Effector memory CD8-positive, alpha-beta T cell (primary cell): ENCODE measurements around the gene CFAP70.
A peak's percentile ranks its signal among the peaks of the same experiment; 100 is the strongest.

Source experiments
- ATAC-seq: fragments of 150-1000 bp; cut with Tn5 transposase; replicated peaks from 2 replicates; pipeline ENCODE4 v1.10.0; 2021; ENCODE audit warnings: mild to moderate bottlenecking, moderate library complexity
- DNase-seq, 3 experiments: peaks; one replicate each; pipeline ENCODE4 v3.0.0; 2021
- H3K27ac Mint-ChIP-seq, 2 donors: one replicate each; pipeline ENCODE4 v1.8.0; 2022; ENCODE audit warnings: mild to moderate bottlenecking in 2 of 2, mixed read lengths in 2 of 2, moderate library complexity in 2 of 2
- H3K27me3 Mint-ChIP-seq, 2 donors: one replicate each; pipeline ENCODE4 v1.8.0; 2022; ENCODE audit warnings: mixed read lengths in 2 of 2
- H3K36me3 Mint-ChIP-seq: one replicate; pipeline ENCODE4 v1.8.0; 2022; ENCODE audit warnings: mild to moderate bottlenecking, moderate library complexity, mixed read lengths; ENCODE audit not compliant: insufficient read depth
- H3K4me1 Mint-ChIP-seq, 2 donors: one replicate each; pipeline ENCODE4 v1.8.0; 2022; ENCODE audit warnings: low read depth in 2 of 2, mixed read lengths in 2 of 2
- H3K4me3 Mint-ChIP-seq, 2 donors: one replicate each; pipeline ENCODE4 v1.8.0; 2022; ENCODE audit warnings: mild to moderate bottlenecking in 2 of 2, mixed read lengths in 2 of 2, moderate library complexity in 2 of 2
- H3K9me3 Mint-ChIP-seq, 2 donors: one replicate each; pipeline ENCODE4 v1.8.0; 2022; ENCODE audit warnings: mixed read lengths in 2 of 2

Gene CFAP70

GRCh38 chr10:73239908-73240307, 118.8 kb downstream of the CFAP70 start:
- DNase-seq (no peak), ATAC-seq (no peak)
- H3K27ac Mint-ChIP-seq, result no peak overlapping the region
- H3K4me3 Mint-ChIP-seq, result no peak overlapping the region
- no peaks in the 10 kb centered on the region for H3K27me3 Mint-ChIP-seq
- peaks cover 5 to 10% of the 10 kb centered on the region in 2 donors for H3K4me1 Mint-ChIP-seq
- no peaks in the 10 kb centered on the region for H3K9me3 Mint-ChIP-seq
- H3K36me3 Mint-ChIP-seq, result peaks cover 49% of the 10 kb centered on the region

- H3K4me3 Mint-ChIP-seq, result no peak overlapping the region
- peaks cover 2% of the 10 kb centered on the region in 2 donors for H3K4me1 Mint-ChIP-seq
- no peaks in the 10 kb centered on the region for H3K9me3 Mint-ChIP-seq
- ATAC-seq (no peak), DNase-seq (no peak)
- peaks cover 50% of the 10 kb centered on the region for H3K36me3 Mint-ChIP-seq
- H3K27me3 Mint-ChIP-seq, result no peaks in the 10 kb centered on the region
- H3K27ac Mint-ChIP-seq, result no peak overlapping the region
These were observed 119.6 kb downstream of the CFAP70 start for GRCh38 chr10:73238990-73239566.

GRCh38 chr10:73234695-73235094, 124.0 kb downstream of the CFAP70 start:
- Mint-ChIP-seq H3K4me3 (no peak overlapping the region), H3K27me3 (no peaks in the 10 kb centered on the region), H3K4me1 (no peaks in the 10 kb centered on the region), H3K27ac (peak overlapping the region in 1 of 2 donors; percentile 44), H3K9me3 (no peaks in the 10 kb centered on the region), H3K36me3 (peaks cover 33% of the 10 kb centered on the region)
- no peak for DNase-seq
- ATAC-seq, result no peak

GRCh38 chr10:73233883-73234282, 124.8 kb downstream of the CFAP70 start:
- no peaks in the 10 kb centered on the region for H3K9me3 Mint-ChIP-seq
- ATAC-seq (no peak), DNase-seq (no peak)
- H3K4me1 Mint-ChIP-seq, result no peaks in the 10 kb centered on the region
- no peak overlapping the region for H3K4me3 Mint-ChIP-seq
- H3K27ac Mint-ChIP-seq, result peak overlapping the region in 1 of 2 donors; percentile 44
- no peaks in the 10 kb centered on the region for H3K27me3 Mint-ChIP-seq
- peaks cover 25% of the 10 kb centered on the region for H3K36me3 Mint-ChIP-seq

GRCh38 chr10:73232887-73233286, 125.8 kb downstream of the CFAP70 start:
- no peak overlapping the region for H3K27ac Mint-ChIP-seq
- ATAC-seq, result no peak
- no peak overlapping the region for H3K4me3 Mint-ChIP-seq
- H3K4me1 Mint-ChIP-seq, result no peaks in the 10 kb centered on the region
- H3K36me3 Mint-ChIP-seq, result peaks cover 24% of the 10 kb centered on the region
- H3K9me3 Mint-ChIP-seq, result no peaks in the 10 kb centered on the region
- DNase-seq, result no peak
- no peaks in the 10 kb centered on the region for H3K27me3 Mint-ChIP-seq

- Mint-ChIP-seq H3K4me1 (no peaks in the 10 kb centered on the region), H3K27me3 (no peaks in the 10 kb centered on the region), H3K9me3 (no peaks in the 10 kb centered on the region), H3K36me3 (peaks cover 9% of the 10 kb centered on the region), H3K27ac (no peak overlapping the region), H3K4me3 (no peak overlapping the region)
- ATAC-seq (no peak), DNase-seq (no peak)
These were observed 129.1 kb downstream of the CFAP70 start for GRCh38 chr10:73229567-73229966.

- H3K4me1 Mint-ChIP-seq, result no peaks in the 10 kb centered on the region
- ATAC-seq (no peak), DNase-seq (no peak)
- H3K27me3 Mint-ChIP-seq, result no peaks in the 10 kb centered on the region
- H3K4me3 Mint-ChIP-seq, result no peak overlapping the region
- H3K9me3 Mint-ChIP-seq, result no peaks in the 10 kb centered on the region
- peaks cover 3% of the 10 kb centered on the region for H3K36me3 Mint-ChIP-seq
- peak overlapping the region in 1 of 2 donors; percentile 87 for H3K27ac Mint-ChIP-seq
These were observed 130.4 kb downstream of the CFAP70 start for GRCh38 chr10:73228247-73228646.

GRCh38 chr10:73226663-73227062, 132.0 kb downstream of the CFAP70 start:
- Mint-ChIP-seq H3K36me3 (peaks cover 3% of the 10 kb centered on the region), H3K9me3 (no peaks in the 10 kb centered on the region), H3K27me3 (no peaks in the 10 kb centered on the region), H3K27ac (no peak overlapping the region), H3K4me3 (no peak overlapping the region), H3K4me1 (no peaks in the 10 kb centered on the region)
- DNase-seq, result no peak
- no peak for ATAC-seq

- Mint-ChIP-seq H3K4me1 (no peaks in the 10 kb centered on the region), H3K36me3 (no peaks in the 10 kb centered on the region), H3K9me3 (no peaks in the 10 kb centered on the region), H3K4me3 (no peak overlapping the region), H3K27me3 (no peaks in the 10 kb centered on the region), H3K27ac (no peak overlapping the region)
- no peak for DNase-seq
- no peak for ATAC-seq
These were observed 133.1 kb downstream of the CFAP70 start for GRCh38 chr10:73225518-73225917.

GRCh38 chr10:73220989-73221388, 137.7 kb downstream of the CFAP70 start:
- H3K36me3 Mint-ChIP-seq, result no peaks in the 10 kb centered on the region
- H3K27me3 Mint-ChIP-seq, result no peaks in the 10 kb centered on the region
- H3K4me3 Mint-ChIP-seq, result no peak overlapping the region
- H3K27ac Mint-ChIP-seq, result no peak overlapping the region
- no peaks in the 10 kb centered on the region for H3K9me3 Mint-ChIP-seq
- H3K4me1 Mint-ChIP-seq, result no peaks in the 10 kb centered on the region
- DNase-seq (no peak), ATAC-seq (no peak)

GRCh38 chr10:73219384-73219783, 139.3 kb downstream of the CFAP70 start:
- DNase-seq (no peak), ATAC-seq (no peak)
- no peaks in the 10 kb centered on the region for H3K4me1 Mint-ChIP-seq
- H3K27ac Mint-ChIP-seq, result no peak overlapping the region
- H3K27me3 Mint-ChIP-seq, result no peaks in the 10 kb centered on the region
- H3K9me3 Mint-ChIP-seq, result no peaks in the 10 kb centered on the region
- no peaks in the 10 kb centered on the region for H3K36me3 Mint-ChIP-seq
- no peak overlapping the region for H3K4me3 Mint-ChIP-seq

- Mint-ChIP-seq H3K36me3 (no peaks in the 10 kb centered on the region), H3K9me3 (no peaks in the 10 kb centered on the region), H3K27ac (no peak overlapping the region), H3K27me3 (no peaks in the 10 kb centered on the region), H3K4me1 (no peaks in the 10 kb centered on the region), H3K4me3 (no peak overlapping the region)
- ATAC-seq (no peak), DNase-seq (no peak)
These were observed 140.1 kb downstream of the CFAP70 start for GRCh38 chr10:73218431-73219191.

GRCh38 chr10:73217628-73218027, 141.0 kb downstream of the CFAP70 start:
- H3K9me3 Mint-ChIP-seq, result no peaks in the 10 kb centered on the region
- H3K4me3 Mint-ChIP-seq, result no peak overlapping the region
- DNase-seq, result no peak
- no peak for ATAC-seq
- H3K36me3 Mint-ChIP-seq, result no peaks in the 10 kb centered on the region
- H3K27me3 Mint-ChIP-seq, result no peaks in the 10 kb centered on the region
- H3K27ac Mint-ChIP-seq, result no peak overlapping the region
- no peaks in the 10 kb centered on the region for H3K4me1 Mint-ChIP-seq

GRCh38 chr10:73215749-73216148, 142.9 kb downstream of the CFAP70 start:
- H3K9me3 Mint-ChIP-seq, result no peaks in the 10 kb centered on the region
- no peak for ATAC-seq
- DNase-seq, result no peak
- peaks cover 3% of the 10 kb centered on the region for H3K36me3 Mint-ChIP-seq
- H3K4me1 Mint-ChIP-seq, result no peaks in the 10 kb centered on the region
- no peaks in the 10 kb centered on the region for H3K27me3 Mint-ChIP-seq
- H3K4me3 Mint-ChIP-seq, result no peak overlapping the region
- H3K27ac Mint-ChIP-seq, result no peak overlapping the region
